Measurements from ENCODE around the gene RNF175.

The RNF175 gene

GRCh38 chr4:153759407-153760316, at the start of gene RNF175:
Gene RNF175, minus strand, starts transcription at chr4:153760024. Its CDS starts 162 bp downstream, at chr4:153759862.
- DNase-seq (ENCODE audit: low read depth) = no peak

- DNase-seq (ENCODE audit: low read depth) = no peak
Observed at GRCh38 chr4:153809307-153809706, 49.5 kb upstream of the RNF175 start.

GRCh38 chr4:153808175-153808574, 48.4 kb upstream of the RNF175 start:
- no peak for DNase-seq (ENCODE audit: low read depth)

- no peak for DNase-seq (ENCODE audit: low read depth)
Observed at GRCh38 chr4:153806073-153806472, 46.2 kb upstream of the RNF175 start.

GRCh38 chr4:153804722-153805121, 44.9 kb upstream of the RNF175 start:
- DNase-seq (ENCODE audit: low read depth) = no peak

GRCh38 chr4:153799694-153800074, 39.9 kb upstream of the RNF175 start:
- no peak for DNase-seq (ENCODE audit: low read depth)

- no peak for DNase-seq (ENCODE audit: low read depth)
Observed at GRCh38 chr4:153798901-153799693, 39.3 kb upstream of the RNF175 start.

GRCh38 chr4:153798420-153798819, 38.6 kb upstream of the RNF175 start:
- DNase-seq (ENCODE audit: low read depth) = no peak

- DNase-seq (ENCODE audit: low read depth) = no peak
Observed at GRCh38 chr4:153794006-153794405, 34.2 kb upstream of the RNF175 start.

GRCh38 chr4:153792618-153793247, 32.9 kb upstream of the RNF175 start:
- DNase-seq (ENCODE audit: low read depth) = no peak

- no peak for DNase-seq (ENCODE audit: low read depth)
Observed at GRCh38 chr4:153791746-153792617, 32.2 kb upstream of the RNF175 start.

GRCh38 chr4:153790962-153791551, 31.2 kb upstream of the RNF175 start:
- no peak for DNase-seq (ENCODE audit: low read depth)

- DNase-seq (ENCODE audit: low read depth) = no peak
Observed at GRCh38 chr4:153790500-153790865, 30.7 kb upstream of the RNF175 start.

GRCh38 chr4:153789741-153790499, 30.1 kb upstream of the RNF175 start:
- no peak for DNase-seq (ENCODE audit: low read depth)

- DNase-seq (ENCODE audit: low read depth) = no peak
Observed at GRCh38 chr4:153788413-153789276, 28.8 kb upstream of the RNF175 start, which contains the start of gene SFRP2. Gene SFRP2, minus strand, starts transcription at chr4:153789083. Its CDS starts 248 bp downstream, at chr4:153788835.

- DNase-seq (ENCODE audit: low read depth) = no peak
Observed at GRCh38 chr4:153788051-153788412, 28.2 kb upstream of the RNF175 start.

- DNase-seq (ENCODE audit: low read depth) = no peak
Observed at GRCh38 chr4:153787575-153787974, 27.8 kb upstream of the RNF175 start.

- DNase-seq (ENCODE audit: low read depth) = no peak
Observed at GRCh38 chr4:153787061-153787560, 27.3 kb upstream of the RNF175 start.
